Suprapubic skin (tissue), 4 donors: ENCODE results near the gene EMC8.

Experiments used
- EP300 ChIP-seq: sonication (generic); formaldehyde crosslinking; IDR thresholded peaks from one replicate; pipeline ENCODE4 v1.6.1; 2017; ENCODE audit warnings: antibody characterized with exemption
- POLR2A ChIP-seq, 2 donors: fragments of 450-650 bp; IDR thresholded peaks; one replicate each; pipeline ENCODE4 v1.6.1; 2017; ENCODE audit warnings: antibody characterized with exemption in 2 of 2, mild to moderate bottlenecking in 2 of 2, moderate library complexity in 2 of 2
- POLR2AphosphoS5 ChIP-seq, 3 donors: sonication (generic); formaldehyde crosslinking; IDR thresholded peaks; one replicate each; pipeline ENCODE4 v1.6.1; 2017; ENCODE audit warnings: antibody characterized with exemption in 3 of 3
- TF ChIP-seq, protein P1 (sequence below), 2 donors: fragments of 200-600 bp in 1 of 2; fragments of 450-650 bp in 1 of 2; sonication (generic) in 1 of 2; IDR thresholded peaks; one replicate each; pipeline ENCODE4 v1.5.1; 2016 to 2019; ENCODE audit warnings: antibody characterized with exemption in 2 of 2, mild to moderate bottlenecking in 1 of 2, moderate library complexity in 1 of 2

GRCh38 chr16:85768199-85768598 lies 31.1 kb downstream of the EMC8 start:
- TF ChIP-seq, protein P1, sequence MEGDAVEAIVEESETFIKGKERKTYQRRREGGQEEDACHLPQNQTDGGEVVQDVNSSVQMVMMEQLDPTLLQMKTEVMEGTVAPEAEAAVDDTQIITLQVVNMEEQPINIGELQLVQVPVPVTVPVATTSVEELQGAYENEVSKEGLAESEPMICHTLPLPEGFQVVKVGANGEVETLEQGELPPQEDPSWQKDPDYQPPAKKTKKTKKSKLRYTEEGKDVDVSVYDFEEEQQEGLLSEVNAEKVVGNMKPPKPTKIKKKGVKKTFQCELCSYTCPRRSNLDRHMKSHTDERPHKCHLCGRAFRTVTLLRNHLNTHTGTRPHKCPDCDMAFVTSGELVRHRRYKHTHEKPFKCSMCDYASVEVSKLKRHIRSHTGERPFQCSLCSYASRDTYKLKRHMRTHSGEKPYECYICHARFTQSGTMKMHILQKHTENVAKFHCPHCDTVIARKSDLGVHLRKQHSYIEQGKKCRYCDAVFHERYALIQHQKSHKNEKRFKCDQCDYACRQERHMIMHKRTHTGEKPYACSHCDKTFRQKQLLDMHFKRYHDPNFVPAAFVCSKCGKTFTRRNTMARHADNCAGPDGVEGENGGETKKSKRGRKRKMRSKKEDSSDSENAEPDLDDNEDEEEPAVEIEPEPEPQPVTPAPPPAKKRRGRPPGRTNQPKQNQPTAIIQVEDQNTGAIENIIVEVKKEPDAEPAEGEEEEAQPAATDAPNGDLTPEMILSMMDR (IDR thresholded peaks at IDR 0.05), result no peak
- TF ChIP-seq POLR2AphosphoS5 (IDR thresholded peaks at IDR 0.05), result no peak
- no peak for TF ChIP-seq POLR2A (IDR thresholded peaks at IDR 0.05)
- no peak for TF ChIP-seq EP300
